Esophagus muscularis mucosa (tissue), 4 donors: ENCODE results near the gene EPB42. TPM values are rescaled to one million over a fixed set of nuclear protein-coding genes. Genes with fewer than 3 reads are reported as not detected.

Experiments used
- DNase-seq: peaks from one replicate; pipeline ENCODE4 v3.0.0-alpha.2; 2017; ENCODE audit errors: extremely low spot score
- H3K27ac ChIP-seq, 4 donors: fragments of 200-600 bp; sonication (generic); replicated peaks in 1 of 4; 1 replicate in 3 of 4; 2 replicates in 1 of 4; pipeline ENCODE4 v1.5.1; 2016 to 2019; ENCODE audit warnings: mild to moderate bottlenecking in 1 of 4
- H3K27me3 ChIP-seq, 4 donors: fragments of 200-600 bp; sonication (generic); one replicate each; pipeline versions ENCODE4 v1.5.1 to v1.6.0; 2016 to 2019
- H3K36me3 ChIP-seq, 4 donors: fragments of 200-600 bp; sonication (generic); one replicate each; pipeline ENCODE4 v1.5.1; 2016 to 2019
- H3K4me1 ChIP-seq, 4 donors: fragments of 200-600 bp; sonication (generic); one replicate each; pipeline ENCODE4 v1.5.1; 2016 to 2019
- H3K4me3 ChIP-seq, 4 donors: fragments of 200-600 bp; sonication (generic); 1 replicate in 2 of 4; 2 replicates in 2 of 4; pipeline ENCODE4 v1.5.1; 2016 to 2019; ENCODE audit warnings: mild to moderate bottlenecking in 4 of 4, moderate library complexity in 1 of 4
- H3K9me3 ChIP-seq, 4 donors: fragments of 200-600 bp; sonication (generic); 1 replicate in 3 of 4; 2 replicates in 1 of 4; pipeline ENCODE4 v1.5.1; 2016 to 2019
- CTCF ChIP-seq, 3 experiments: fragments of 200-600 bp in 2 of 3; fragments of 450-650 bp in 1 of 3; sonication (generic) in 2 of 3; IDR thresholded peaks; one replicate each; pipeline ENCODE4 v1.5.1; 2017 to 2019; ENCODE audit warnings: antibody characterized with exemption in 3 of 3, mild to moderate bottlenecking in 2 of 3, moderate library complexity in 1 of 3
- EP300 ChIP-seq: sonication (generic); formaldehyde crosslinking; IDR thresholded peaks from one replicate; pipeline ENCODE4 v1.6.1; 2017; ENCODE audit warnings: antibody characterized with exemption
- POLR2A ChIP-seq: fragments of 450-650 bp; IDR thresholded peaks from one replicate; pipeline ENCODE4 v1.6.1; 2017; ENCODE audit warnings: antibody characterized with exemption, moderate library complexity, mild to moderate bottlenecking, low read depth
- POLR2AphosphoS5 ChIP-seq, 2 donors: sonication (generic); formaldehyde crosslinking; IDR thresholded peaks; one replicate each; pipeline ENCODE4 v1.6.1; 2017; ENCODE audit warnings: antibody characterized with exemption in 2 of 2
- WGBS: methylation state at CpG from one replicate; pipeline ENCODE4 v1.1.5; 2018; 5-methylcytosine and 5-hydroxymethylcytosine counted together
- intact Hi-C: fragments of 100-400 bp; cut with DNase I; formaldehyde crosslinking; loops from one replicate; pipeline ENCODE4 v1.15.1; 2023
- total RNA-seq, 4 donors: library from RNA; depleted of rRNA; stranded (reverse); fragments of >200 nt; gene quantifications; one replicate each; pipeline versions ENCODE4 v1.1.0 to v1.2.1, GENCODE V29; 2016

The EPB42 gene
- total RNA-seq, 4 donors from 2014 or later, result 0.33 TPM; not detected in 3

DNA sequence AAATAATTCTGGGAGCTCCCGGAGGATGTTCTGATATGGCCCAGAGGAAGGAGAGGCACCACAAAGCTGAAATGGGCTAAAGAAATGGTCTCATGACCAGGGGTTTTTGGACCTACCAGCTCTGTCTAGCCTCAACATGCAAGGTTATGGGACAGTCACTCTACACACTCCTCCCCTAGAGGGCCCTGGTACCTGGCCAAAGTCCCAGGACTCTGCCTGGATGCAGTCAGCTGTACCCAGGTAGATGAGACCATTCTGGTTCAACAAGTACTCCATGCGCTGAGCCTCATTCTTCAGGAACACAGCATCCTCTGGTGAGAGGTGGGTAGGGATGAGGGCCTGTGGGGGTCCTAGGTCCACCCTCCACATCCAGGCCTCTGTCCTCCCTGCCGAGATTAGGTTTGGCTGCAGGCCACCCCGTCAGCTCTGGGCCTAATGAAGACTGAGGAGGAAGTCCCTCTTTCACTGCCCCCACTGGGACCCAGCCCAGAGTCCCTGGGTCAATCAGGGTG, 9.5 kb downstream of the EPB42 start:
- intact Hi-C loops, result no loop called here
- 54% methylated on average over 3 of the region's 4 CpGs for WGBS
- Histone ChIP-seq H3K4me3 (no peak overlapping the region), H3K27me3 (peaks cover 0 to 32% (median 0%) of the 10 kb centered on the region in 4 donors), H3K27ac (no peak overlapping the region), H3K36me3 (no peaks in the 10 kb centered on the region), H3K9me3 (no peaks in the 10 kb centered on the region), H3K4me1 (no peaks in the 10 kb centered on the region)
- TF ChIP-seq EP300, result no peak
- TF ChIP-seq CTCF (IDR thresholded peaks at IDR 0.05), result no peak
- no peak for TF ChIP-seq POLR2AphosphoS5 (IDR thresholded peaks at IDR 0.05)
- TF ChIP-seq POLR2A, result no peak
- DNase-seq, result no peak

GRCh38 chr15:43210807-43211206, 10.0 kb downstream of the EPB42 start:
- intact Hi-C loops, result no loop called here
- H3K9me3 ChIP-seq, result no peaks in the 10 kb centered on the region
- no peak overlapping the region for H3K4me3 ChIP-seq
- no peaks in the 10 kb centered on the region for H3K36me3 ChIP-seq
- no peaks in the 10 kb centered on the region for H3K4me1 ChIP-seq
- TF ChIP-seq POLR2AphosphoS5 (IDR thresholded peaks at IDR 0.05) (no peak), POLR2A (no peak), CTCF (IDR thresholded peaks at IDR 0.05) (no peak), EP300 (no peak)
- peak; percentile 83 for DNase-seq
- H3K27ac ChIP-seq, result no peak overlapping the region
- WGBS, result 85% methylated on average over 8 of the region's 9 CpGs
- peaks cover 0 to 32% (median 0%) of the 10 kb centered on the region in 4 donors for H3K27me3 ChIP-seq

DNA sequence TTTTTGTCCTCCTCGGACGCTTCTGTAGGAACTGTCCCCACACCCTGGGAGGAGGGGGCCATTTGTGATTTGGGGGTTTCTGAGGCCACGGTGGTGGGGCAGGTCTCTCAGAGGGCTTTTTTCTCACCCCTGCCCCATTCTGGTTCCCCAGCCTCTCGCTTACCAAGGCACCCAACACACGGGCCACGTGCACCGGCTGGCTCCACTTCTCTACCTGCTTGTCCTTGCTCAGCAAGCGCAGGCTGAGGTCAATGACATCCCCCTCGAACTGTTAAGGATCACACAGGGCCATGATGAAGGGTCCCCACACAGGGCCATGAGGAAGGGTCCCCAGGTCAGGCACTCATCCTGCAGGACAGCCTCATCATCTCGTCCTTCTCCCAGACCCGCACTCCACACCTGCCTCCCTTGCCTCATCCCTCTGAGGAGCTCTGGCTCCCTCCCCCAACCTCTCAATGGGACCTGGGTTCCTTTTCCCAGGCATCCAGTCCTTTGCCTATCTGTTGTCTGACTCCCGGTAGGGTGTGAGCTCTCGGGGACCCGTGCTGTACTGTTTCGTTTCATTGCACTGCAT, 10.6 kb downstream of the EPB42 start:
- peak; percentile 89 for DNase-seq
- WGBS, result 90% methylated on average over 15 of the region's 15 CpGs
- H3K4me3 ChIP-seq, result no peak overlapping the region
- peaks cover 0 to 32% (median 0%) of the 10 kb centered on the region in 4 donors for H3K27me3 ChIP-seq
- H3K4me1 ChIP-seq, result no peaks in the 10 kb centered on the region
- no peaks in the 10 kb centered on the region for H3K36me3 ChIP-seq
- H3K27ac ChIP-seq, result no peak overlapping the region
- no peak for TF ChIP-seq POLR2A
- TF ChIP-seq CTCF (IDR thresholded peaks at IDR 0.05), result no peak
- no peak for TF ChIP-seq POLR2AphosphoS5 (IDR thresholded peaks at IDR 0.05)
- TF ChIP-seq EP300, result no peak
- intact Hi-C loops, result no loop called here
- no peaks in the 10 kb centered on the region for H3K9me3 ChIP-seq

DNA sequence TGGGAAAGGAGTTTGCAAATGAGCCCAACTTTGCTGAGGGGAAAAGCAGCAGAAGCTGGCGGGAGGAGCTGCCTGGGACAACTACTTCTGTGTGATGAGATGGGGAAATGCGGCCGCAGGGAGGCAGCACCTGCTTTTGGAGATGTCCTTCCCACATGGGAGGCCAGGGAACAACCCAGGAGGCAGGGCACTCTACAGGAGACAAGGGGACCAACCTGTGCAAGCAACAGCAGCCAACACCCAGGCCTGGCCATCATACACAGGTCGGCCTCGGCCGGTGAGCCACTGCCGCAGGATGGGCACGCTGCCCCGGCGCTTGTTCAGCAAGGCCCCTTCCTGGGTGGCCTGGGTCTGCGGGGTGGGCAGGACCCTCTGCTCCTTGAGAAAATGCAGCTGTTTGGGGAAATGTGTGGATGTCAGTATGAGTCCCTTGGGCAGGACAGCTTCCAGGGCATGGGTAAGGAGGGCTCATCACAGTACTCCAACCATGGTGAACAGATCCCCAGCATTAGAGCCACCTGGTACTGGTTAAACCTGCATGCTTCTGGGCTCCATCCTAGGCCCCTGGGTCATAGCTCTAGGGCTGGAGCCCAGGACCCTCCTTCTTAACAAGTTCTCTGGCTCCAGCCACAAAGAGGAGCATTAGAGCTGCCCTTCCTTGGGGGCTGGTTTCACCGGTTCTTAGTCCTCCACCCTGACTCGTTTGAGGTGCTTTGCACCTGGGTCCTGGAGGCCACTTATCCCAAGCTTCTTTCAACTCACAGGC, 11.6 kb downstream of the EPB42 start:
- Histone ChIP-seq H3K4me3 (no peak overlapping the region), H3K27ac (no peak overlapping the region), H3K36me3 (no peaks in the 10 kb centered on the region), H3K4me1 (peaks cover under 1 to 3% (median under 1%) of the 10 kb centered on the region in 4 donors), H3K27me3 (peaks cover 0 to 32% (median 0%) of the 10 kb centered on the region in 4 donors), H3K9me3 (no peaks in the 10 kb centered on the region)
- peak; percentile 86 for DNase-seq
- TF ChIP-seq EP300 (no peak), POLR2A (no peak), POLR2AphosphoS5 (IDR thresholded peaks at IDR 0.05) (no peak), CTCF (IDR thresholded peaks at IDR 0.05) (no peak)
- intact Hi-C loops, result no loop called here
- 64% methylated on average over 5 of the region's 13 CpGs for WGBS
